Measurements from ENCODE around the gene HDAC11. TPM values are rescaled to one million over a fixed set of nuclear protein-coding genes. Genes with fewer than 3 reads are reported as not detected.
A peak's percentile ranks its signal among the peaks of the same experiment; 100 is the strongest.

Gene HDAC11
- total and polyA plus RNA-seq, 11 donors = 20.8 to 49.4 (median 30.7) TPM

DNA sequence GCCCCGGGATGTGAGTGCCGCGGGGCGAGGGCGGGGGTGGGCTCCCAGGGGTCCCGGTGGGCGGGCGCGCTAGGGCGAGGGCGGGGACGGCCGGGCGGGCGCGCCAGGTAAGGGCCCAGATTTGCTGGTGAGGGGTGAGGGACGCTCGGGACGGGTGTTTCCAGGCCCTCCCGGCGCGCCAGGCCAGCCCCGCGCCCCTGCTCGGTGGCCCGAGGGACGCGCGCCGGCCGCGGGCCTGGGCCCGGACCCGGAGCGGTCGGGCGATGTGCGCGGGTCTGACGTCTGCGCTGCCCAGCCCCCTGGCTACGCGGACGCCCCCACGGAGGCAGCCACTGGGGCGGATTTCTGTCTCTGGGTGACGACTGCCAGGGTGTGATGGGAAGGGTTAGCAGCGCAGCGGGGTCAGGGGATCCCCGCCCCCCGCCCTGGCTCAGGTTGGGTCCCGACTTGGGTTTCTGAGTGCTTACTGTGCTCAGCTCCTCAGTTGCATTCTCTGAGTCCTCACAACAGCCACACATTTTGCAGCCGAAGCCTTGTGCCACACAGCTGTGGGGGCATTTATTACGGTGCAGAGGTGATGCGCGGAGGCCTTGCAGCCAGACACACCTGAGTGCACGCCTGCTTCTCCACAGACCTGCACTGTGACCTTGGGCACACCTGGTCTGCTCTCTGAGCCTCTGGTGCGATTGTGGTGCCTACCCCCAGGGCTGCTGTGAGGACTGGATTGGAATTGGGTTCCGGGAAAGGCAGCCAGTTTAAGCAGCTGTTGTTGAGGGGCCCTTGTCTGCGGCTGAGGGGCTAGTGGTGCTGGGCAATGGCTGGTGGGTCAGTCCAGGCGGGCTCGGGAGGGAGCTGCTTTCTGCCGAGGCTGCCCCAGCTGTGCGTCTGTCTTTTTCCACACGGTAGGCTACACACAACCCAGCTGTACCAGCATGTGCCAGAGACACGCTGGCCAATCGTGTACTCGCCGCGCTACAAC, 523 bp downstream of the HDAC11 start:
- peak in 1 of 4 donors; percentile 26 for ATAC-seq
- intact Hi-C loops (cut with DNase I) = no loop called here
- Histone ChIP-seq H3K4me3 (peak overlapping the region; percentile 59 to 98 (median 82)), H3K27ac (peak overlapping the region in 10 of 12 donors; percentile 49 to 96 (median 81)), H3K36me3 (peaks cover 0 to 4% (median 0%) of the 10 kb centered on the region in 9 donors), H3K9me3 (no peaks in the 10 kb centered on the region), H3K27me3 (no peaks in the 10 kb centered on the region), H3K4me1 (peaks cover 0 to 40% (median 22%) of the 10 kb centered on the region in 12 donors)
- 20 to 63% (median 24%) methylated on average over 19 to 70 of the region's 70 CpGs for WGBS, 4 donors
- no peak for TF ChIP-seq POLR2A (IDR thresholded peaks at IDR 0.05)
- TF ChIP-seq, protein P1, sequence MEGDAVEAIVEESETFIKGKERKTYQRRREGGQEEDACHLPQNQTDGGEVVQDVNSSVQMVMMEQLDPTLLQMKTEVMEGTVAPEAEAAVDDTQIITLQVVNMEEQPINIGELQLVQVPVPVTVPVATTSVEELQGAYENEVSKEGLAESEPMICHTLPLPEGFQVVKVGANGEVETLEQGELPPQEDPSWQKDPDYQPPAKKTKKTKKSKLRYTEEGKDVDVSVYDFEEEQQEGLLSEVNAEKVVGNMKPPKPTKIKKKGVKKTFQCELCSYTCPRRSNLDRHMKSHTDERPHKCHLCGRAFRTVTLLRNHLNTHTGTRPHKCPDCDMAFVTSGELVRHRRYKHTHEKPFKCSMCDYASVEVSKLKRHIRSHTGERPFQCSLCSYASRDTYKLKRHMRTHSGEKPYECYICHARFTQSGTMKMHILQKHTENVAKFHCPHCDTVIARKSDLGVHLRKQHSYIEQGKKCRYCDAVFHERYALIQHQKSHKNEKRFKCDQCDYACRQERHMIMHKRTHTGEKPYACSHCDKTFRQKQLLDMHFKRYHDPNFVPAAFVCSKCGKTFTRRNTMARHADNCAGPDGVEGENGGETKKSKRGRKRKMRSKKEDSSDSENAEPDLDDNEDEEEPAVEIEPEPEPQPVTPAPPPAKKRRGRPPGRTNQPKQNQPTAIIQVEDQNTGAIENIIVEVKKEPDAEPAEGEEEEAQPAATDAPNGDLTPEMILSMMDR (IDR thresholded peaks at IDR 0.05) = no peak
- peak in 2 of 5 donors; percentile 47 to 51 for DNase-seq

- intact Hi-C loops (cut with DNase I) = no loop called here
- H3K36me3 ChIP-seq = peaks cover 0 to 4% (median 0%) of the 10 kb centered on the region in 9 donors
- no peak overlapping the region for H3K27ac ChIP-seq
- H3K4me3 ChIP-seq = no peak overlapping the region
- peaks cover 0 to 43% (median 23%) of the 10 kb centered on the region in 12 donors for H3K4me1 ChIP-seq
- ATAC-seq (no peak), DNase-seq (peak in 1 of 5 donors; percentile 44)
- no peaks in the 10 kb centered on the region for H3K27me3 ChIP-seq
- TF ChIP-seq POLR2A (IDR thresholded peaks at IDR 0.05) = no peak
- TF ChIP-seq, protein P1 (IDR thresholded peaks at IDR 0.05) = no peak
- no peaks in the 10 kb centered on the region for H3K9me3 ChIP-seq
- 90 to 94% (median 93%) methylated on average over 10 of the region's 10 CpGs for whole genome bisulfite sequencing, 4 donors
These were observed 2.1 kb downstream of the HDAC11 start for GRCh38 chr3:13482106-13482690.

DNA sequence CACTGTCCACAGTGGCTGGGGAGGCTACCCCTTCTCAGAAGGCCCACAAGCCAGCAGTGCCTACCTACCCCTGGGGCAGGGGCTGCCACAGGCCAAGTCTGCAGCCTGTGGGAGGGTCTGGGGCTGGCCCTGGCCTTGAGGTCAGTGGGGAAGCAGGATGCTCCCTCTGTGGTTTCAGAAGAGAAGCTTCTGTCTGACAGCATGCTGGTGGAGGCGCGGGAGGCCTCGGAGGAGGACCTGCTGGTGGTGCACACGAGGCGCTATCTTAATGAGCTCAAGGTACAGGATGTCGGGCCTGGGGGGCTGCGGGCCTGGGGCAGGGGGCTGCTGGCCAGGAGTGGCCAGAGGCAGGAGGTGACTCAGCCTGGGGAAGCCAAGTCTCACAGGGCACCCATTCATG, 3.2 kb downstream of the HDAC11 start:
- WGBS, 4 donors = 84 to 89% (median 87%) methylated on average over 6 to 7 of the region's 7 CpGs; no CpG with 5 or more reads in 1 of the 4 donors
- Histone ChIP-seq H3K36me3 (peaks cover 0 to 4% (median 0%) of the 10 kb centered on the region in 9 donors), H3K9me3 (no peaks in the 10 kb centered on the region), H3K27me3 (no peaks in the 10 kb centered on the region), H3K4me3 (no peak overlapping the region), H3K4me1 (peaks cover 0 to 42% (median 23%) of the 10 kb centered on the region in 12 donors), H3K27ac (no peak overlapping the region)
- TF ChIP-seq POLR2A (IDR thresholded peaks at IDR 0.05) = no peak
- TF ChIP-seq, protein P1 (IDR thresholded peaks at IDR 0.05) = no peak
- ATAC-seq = no peak
- DNase-seq = peak in 1 of 5 donors; percentile 37
- intact Hi-C loops (cut with DNase I) = no loop called here

All from heart left ventricle (tissue), 16 donors.